Cortex of kidney (tissue), 1 donor: ENCODE results near the gene LRRC41.
"Not testable (repeated sequence)": the region's sequence is repeated elsewhere in the genome, so short reads cannot be mapped to it uniquely, and the experiment has no call there.

ENCODE experiments used
- DNase-seq: peaks from one replicate; lab custom pipeline; 2025; lab: John Stamatoyannopoulos, UW

The LRRC41 gene

GRCh38 chr1:46244656-46245371, 58.6 kb downstream of the LRRC41 start:
- no peak for DNase-seq

DNA sequence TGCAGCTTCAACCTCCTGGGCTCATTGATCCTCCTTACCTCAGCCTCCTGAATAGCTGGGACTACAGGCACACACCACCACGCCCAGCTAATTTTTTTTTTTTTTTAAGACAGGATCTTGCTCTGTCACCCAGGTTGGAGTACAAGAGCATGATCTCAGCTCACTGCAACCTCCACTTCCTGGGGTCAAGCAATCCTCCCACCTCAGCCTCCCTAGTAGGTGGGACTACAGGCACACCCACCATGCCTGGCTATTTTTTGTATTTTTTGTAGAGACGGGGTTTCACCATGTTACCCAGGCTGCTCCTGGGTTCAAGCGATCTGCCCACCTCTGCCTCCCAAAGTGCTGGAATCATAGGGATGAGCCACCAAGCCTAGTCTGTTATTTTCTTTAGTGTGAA, 59.6 kb downstream of the LRRC41 start:
- DNase-seq, result not testable (repeated sequence)

DNA sequence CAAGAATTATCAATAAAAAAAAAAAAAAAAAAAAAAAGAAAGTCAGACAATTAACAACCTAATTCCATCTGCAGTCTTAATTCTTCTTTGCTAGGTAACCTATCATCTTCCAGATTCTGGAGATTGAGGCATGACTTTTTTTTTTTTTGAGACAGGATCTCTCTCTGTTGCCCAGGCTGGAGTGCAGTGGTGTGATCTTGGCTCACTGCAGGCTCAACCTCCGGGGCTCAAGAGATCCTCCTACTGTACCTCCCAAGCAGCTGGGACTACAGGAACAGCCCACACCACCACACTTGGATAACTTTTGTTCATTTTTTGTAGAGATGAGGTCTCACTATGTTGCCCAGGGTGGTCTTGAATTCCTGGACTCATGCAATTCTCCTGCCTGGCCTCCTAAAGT, 60.5 kb downstream of the LRRC41 start:
- DNase-seq, result no peak

- not testable (repeated sequence) for DNase-seq
These were observed 61.7 kb downstream of the LRRC41 start for GRCh38 chr1:46241733-46242132.

DNA sequence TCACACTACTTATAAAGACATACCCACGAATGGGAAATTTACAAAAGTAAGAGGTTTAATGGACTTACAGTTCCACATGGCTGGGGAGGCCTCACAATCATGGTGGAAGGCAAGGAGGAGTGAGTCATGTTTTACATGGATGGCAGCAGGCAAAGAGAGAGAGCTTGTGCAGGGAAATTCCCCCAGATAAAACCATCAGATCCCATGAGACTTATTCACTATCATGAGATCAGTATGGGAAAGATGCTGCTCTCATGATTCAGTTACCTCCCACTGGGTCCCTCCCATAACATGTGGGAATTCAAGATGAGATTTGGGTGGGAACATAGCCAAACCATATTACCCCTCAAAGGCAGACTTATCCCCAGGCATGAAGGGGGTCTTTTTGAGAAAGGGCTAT, 64.6 kb downstream of the LRRC41 start:
- not testable (repeated sequence) for DNase-seq

DNA sequence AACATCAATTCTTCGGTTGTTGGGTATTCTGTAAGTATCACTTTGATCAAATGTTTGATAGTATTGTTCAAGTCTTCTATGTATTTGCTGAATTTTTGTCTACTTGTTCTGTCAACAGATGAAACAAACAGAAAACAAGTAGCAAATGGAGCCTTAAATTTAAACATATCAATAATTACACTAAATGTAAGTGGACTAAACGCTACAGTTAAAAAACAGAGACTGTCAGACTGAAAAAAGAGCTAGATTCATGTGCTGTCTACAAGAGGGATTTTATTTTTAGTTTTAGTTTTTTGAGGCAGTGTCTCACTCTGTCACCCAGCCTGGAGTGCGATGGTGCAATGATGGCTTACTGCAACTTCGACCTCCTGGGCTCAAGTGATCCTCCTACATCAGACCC, 66.5 kb downstream of the LRRC41 start:
- DNase-seq, result no peak

- DNase-seq, result not testable (repeated sequence)
These were observed 72.2 kb downstream of the LRRC41 start for GRCh38 chr1:46231231-46231630.
